ENCODE measurements around the gene NAALADL1.
"Not testable (repeated sequence)": the region's sequence is repeated elsewhere in the genome, so short reads cannot be mapped to it uniquely, and the experiment has no call there.

The NAALADL1 gene

GRCh38 chr11:65047581-65048422 lies 10.6 kb downstream of the NAALADL1 start:
- no peak for DNase-seq

GRCh38 chr11:65045728-65046127 lies 12.6 kb downstream of the NAALADL1 start:
- no peak for DNase-seq

- no peak for DNase-seq
These were observed 13.3 kb downstream of the NAALADL1 start for GRCh38 chr11:65045061-65045460.

- DNase-seq, result no peak
These were observed 14.4 kb downstream of the NAALADL1 start for GRCh38 chr11:65043881-65044501.

- no peak for DNase-seq
These were observed 15.5 kb downstream of the NAALADL1 start for GRCh38 chr11:65042891-65043290.

GRCh38 chr11:65040847-65041622 lies 17.3 kb downstream of the NAALADL1 start, which contains the start of gene SAC3D1:
Gene SAC3D1, plus strand, starts transcription at chr11:65041210. Its CDS starts 83 bp downstream, at chr11:65041293.
- DNase-seq, result peak; percentile 74

- DNase-seq, result no peak
These were observed 17.9 kb downstream of the NAALADL1 start for GRCh38 chr11:65040520-65040846.

GRCh38 chr11:65036931-65037330 lies 21.4 kb downstream of the NAALADL1 start:
- DNase-seq, result no peak

- no peak for DNase-seq
These were observed 22.8 kb downstream of the NAALADL1 start for GRCh38 chr11:65035579-65035978.

- no peak for DNase-seq
These were observed 23.9 kb downstream of the NAALADL1 start for GRCh38 chr11:65034423-65034822.

GRCh38 chr11:65032216-65032615 lies 26.1 kb downstream of the NAALADL1 start:
- no peak for DNase-seq

- peak; percentile 89 for DNase-seq
These were observed 30.9 kb downstream of the NAALADL1 start, which contains the start of gene SNX15 for GRCh38 chr11:65027213-65028067. Gene SNX15, plus strand, starts transcription at chr11:65027439. Its CDS starts 99 bp downstream, at chr11:65027538.

GRCh38 chr11:65026810-65027209 lies 31.5 kb downstream of the NAALADL1 start:
- no peak for DNase-seq

- not testable (repeated sequence) for DNase-seq
These were observed 34.9 kb downstream of the NAALADL1 start for GRCh38 chr11:65023502-65023901.

- DNase-seq, result no peak
These were observed 36.8 kb downstream of the NAALADL1 start for GRCh38 chr11:65021509-65021908.

- no peak for DNase-seq
These were observed 37.4 kb downstream of the NAALADL1 start for GRCh38 chr11:65021003-65021402.

- no peak for DNase-seq
These were observed 38.5 kb downstream of the NAALADL1 start for GRCh38 chr11:65019824-65020223.

GRCh38 chr11:65017937-65018336 lies 40.4 kb downstream of the NAALADL1 start:
- DNase-seq, result no peak

GRCh38 chr11:65016705-65017104 lies 41.6 kb downstream of the NAALADL1 start:
- no peak for DNase-seq

- DNase-seq, result no peak
These were observed 43.6 kb downstream of the NAALADL1 start for GRCh38 chr11:65014726-65015227.

GRCh38 chr11:65013888-65014725 lies 44.2 kb downstream of the NAALADL1 start, which contains the start of gene ARL2:
Gene ARL2, plus strand, starts transcription at chr11:65014160. Its CDS starts 48 bp downstream, at chr11:65014208.
- DNase-seq, result peak; percentile 80

Data from effector CD4-positive, alpha-beta T cell (primary cell).